B cell (primary cell): ENCODE data around the gene ZNF750.

ENCODE experiments used
- EZH2 ChIP-seq: IDR thresholded peaks from 2 replicates; pipeline ENCODE4 v1.6.1; 2012; ENCODE audit warnings: borderline replicate concordance, low read depth, mild to moderate bottlenecking, moderate library complexity, low read length; ENCODE audit not compliant: insufficient read depth, poor library complexity, severe bottlenecking
- TF ChIP-seq, protein P1 (sequence below): fragments of 200-600 bp; IDR thresholded peaks from one replicate; pipeline ENCODE4 v1.8.0; 2022; ENCODE audit warnings: antibody characterized with exemption, mild to moderate bottlenecking

DNA sequence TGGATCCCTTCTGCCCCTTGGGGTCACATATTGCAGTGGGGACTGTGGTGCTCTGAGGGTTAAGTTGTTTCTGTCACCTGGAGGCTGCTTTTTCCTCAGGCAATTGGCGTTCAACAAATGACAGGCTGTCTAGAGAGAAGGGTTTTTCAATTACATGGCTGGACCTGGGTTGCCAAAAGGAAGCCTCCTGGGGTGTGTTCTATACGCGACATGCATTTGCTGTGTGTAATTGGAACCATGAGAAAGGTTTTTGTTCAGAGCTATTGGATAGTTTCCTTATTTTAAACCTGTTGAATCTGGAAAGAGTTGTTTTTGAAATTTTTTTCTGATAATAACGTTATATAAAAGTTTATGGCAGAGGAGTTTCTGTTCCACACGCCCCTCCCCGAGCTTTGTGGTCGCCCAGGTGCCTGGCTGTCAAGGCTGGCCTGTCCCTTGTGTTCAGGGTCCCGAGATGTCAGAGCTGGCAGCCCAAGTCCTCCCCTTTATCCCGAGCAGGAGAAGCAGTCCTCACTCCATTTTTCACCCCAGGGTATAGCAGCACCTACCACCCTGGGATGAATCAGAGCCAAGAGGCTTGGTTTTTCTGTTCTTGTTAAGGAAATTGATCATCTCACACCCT, 26.1 kb upstream of the ZNF750 start:
- TF ChIP-seq EZH2: no peak
- TF ChIP-seq, protein P1, sequence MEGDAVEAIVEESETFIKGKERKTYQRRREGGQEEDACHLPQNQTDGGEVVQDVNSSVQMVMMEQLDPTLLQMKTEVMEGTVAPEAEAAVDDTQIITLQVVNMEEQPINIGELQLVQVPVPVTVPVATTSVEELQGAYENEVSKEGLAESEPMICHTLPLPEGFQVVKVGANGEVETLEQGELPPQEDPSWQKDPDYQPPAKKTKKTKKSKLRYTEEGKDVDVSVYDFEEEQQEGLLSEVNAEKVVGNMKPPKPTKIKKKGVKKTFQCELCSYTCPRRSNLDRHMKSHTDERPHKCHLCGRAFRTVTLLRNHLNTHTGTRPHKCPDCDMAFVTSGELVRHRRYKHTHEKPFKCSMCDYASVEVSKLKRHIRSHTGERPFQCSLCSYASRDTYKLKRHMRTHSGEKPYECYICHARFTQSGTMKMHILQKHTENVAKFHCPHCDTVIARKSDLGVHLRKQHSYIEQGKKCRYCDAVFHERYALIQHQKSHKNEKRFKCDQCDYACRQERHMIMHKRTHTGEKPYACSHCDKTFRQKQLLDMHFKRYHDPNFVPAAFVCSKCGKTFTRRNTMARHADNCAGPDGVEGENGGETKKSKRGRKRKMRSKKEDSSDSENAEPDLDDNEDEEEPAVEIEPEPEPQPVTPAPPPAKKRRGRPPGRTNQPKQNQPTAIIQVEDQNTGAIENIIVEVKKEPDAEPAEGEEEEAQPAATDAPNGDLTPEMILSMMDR: no peak
